ENCODE measurements around the gene SPTBN1. TPM values are rescaled to one million over a fixed set of nuclear protein-coding genes. Genes with fewer than 3 reads are reported as not detected.

SPTBN1 gene
- total RNA-seq, 1 experiment from 2014 or later = 326 TPM

- DNase-seq (ENCODE audit: low read depth, low spot score) = peak; percentile 34
- in situ Hi-C loops (cut with HindIII; ENCODE audit: low pct_unique_long_range_greater_than_20kb, low sequenced_read_pairs) = no loop called here
These were observed 1.3 kb downstream of the SPTBN1 start for GRCh38 chr2:54457323-54458023.

GRCh38 chr2:54459037-54459441 lies 2.9 kb downstream of the SPTBN1 start:
- DNase-seq (ENCODE audit: low read depth, low spot score) = peak; percentile 79
- in situ Hi-C loops (cut with HindIII; ENCODE audit: low pct_unique_long_range_greater_than_20kb, low sequenced_read_pairs) = no loop called here

DNA sequence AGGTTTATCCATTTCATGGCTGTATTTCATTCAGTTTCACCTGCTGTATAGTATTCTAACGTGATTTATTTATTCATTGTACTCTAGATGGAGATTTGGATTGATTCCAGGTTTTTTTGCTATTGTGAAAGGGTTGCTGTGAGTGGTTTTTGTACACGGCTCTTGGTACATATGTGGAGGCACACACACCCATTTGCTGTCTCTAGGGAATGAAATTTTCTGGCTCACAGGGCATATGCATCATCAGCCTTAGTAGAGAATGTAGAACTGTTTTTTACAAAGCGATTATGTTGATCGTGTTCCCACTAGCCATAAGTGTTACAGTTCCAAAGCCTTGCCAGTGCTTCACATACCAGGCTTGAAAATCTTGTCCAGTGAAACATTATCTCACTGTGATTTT lies 5.1 kb downstream of the SPTBN1 start:
- peak; percentile 53 for DNase-seq (ENCODE audit: low read depth, low spot score)
- in situ Hi-C loops (cut with HindIII; ENCODE audit: low pct_unique_long_range_greater_than_20kb, low sequenced_read_pairs) = no loop called here

GRCh38 chr2:54464341-54464740 lies 8.2 kb downstream of the SPTBN1 start:
- in situ Hi-C loops (cut with HindIII; ENCODE audit: low pct_unique_long_range_greater_than_20kb, low sequenced_read_pairs) = no loop called here

GRCh38 chr2:54465143-54465542 lies 9.0 kb downstream of the SPTBN1 start:
- in situ Hi-C loops (cut with HindIII; ENCODE audit: low pct_unique_long_range_greater_than_20kb, low sequenced_read_pairs) = no loop called here
- no peak for DNase-seq (ENCODE audit: low read depth, low spot score)

More at GRCh38 chr2:54464341-54464740, 8.2 kb downstream of the SPTBN1 start:
- DNase-seq (ENCODE audit: low read depth, low spot score) = no peak

- in situ Hi-C loops (cut with HindIII; ENCODE audit: low pct_unique_long_range_greater_than_20kb, low sequenced_read_pairs) = no loop called here
- no peak for DNase-seq (ENCODE audit: low read depth, low spot score)
These were observed 10.7 kb downstream of the SPTBN1 start for GRCh38 chr2:54466870-54467269.

DNA sequence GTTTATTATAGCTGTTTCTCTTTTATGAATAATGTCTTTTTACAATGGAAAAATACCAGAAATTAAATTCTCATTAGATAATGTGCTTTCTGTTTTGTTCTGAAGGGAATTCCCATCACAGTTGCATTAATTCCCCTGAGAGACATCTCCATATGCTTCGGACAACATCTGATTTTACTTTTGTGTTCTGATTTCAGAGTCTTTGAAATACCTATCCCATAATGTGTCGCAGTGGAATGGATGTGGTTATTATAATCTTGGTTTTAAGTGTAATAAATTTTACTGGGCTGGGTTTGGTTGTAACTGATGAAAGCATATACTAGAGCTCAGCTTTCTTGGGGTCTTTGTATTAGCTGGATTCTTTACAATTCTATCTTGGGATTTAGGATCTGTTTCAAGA lies 12.5 kb downstream of the SPTBN1 start:
- no peak for DNase-seq (ENCODE audit: low read depth, low spot score)
- in situ Hi-C loops (cut with HindIII; ENCODE audit: low pct_unique_long_range_greater_than_20kb, low sequenced_read_pairs) = no loop called here

DNA sequence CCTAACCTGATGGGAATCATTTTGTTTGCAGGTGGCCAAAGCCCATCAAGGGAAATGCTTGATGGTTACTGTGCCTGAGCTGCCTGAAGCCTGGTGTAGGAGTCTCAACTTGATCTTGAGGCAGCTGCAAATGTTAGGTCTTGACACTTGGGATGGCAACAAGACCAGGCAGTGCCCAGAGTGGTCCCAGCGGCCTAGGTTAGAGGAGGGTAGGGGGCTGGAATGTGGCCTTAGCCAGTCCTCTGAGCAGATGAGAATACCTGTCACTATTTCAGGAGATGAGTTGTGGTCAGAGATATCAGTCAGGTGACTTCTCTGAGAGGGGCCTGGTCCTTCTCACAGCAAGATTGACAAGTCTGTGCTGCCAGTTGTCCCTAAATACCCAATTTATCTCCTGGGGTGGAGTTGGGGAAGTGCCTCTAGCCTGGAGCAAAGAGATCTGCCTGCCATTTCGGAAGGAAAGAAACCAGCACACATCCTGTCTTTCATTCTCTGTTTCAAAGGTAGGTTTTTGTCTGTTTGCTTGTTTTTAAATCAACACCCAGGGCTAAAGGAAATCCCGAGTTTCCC lies 13.4 kb downstream of the SPTBN1 start:
- in situ Hi-C loops (cut with HindIII; ENCODE audit: low pct_unique_long_range_greater_than_20kb, low sequenced_read_pairs) = no loop called here
- DNase-seq (ENCODE audit: low read depth, low spot score) = peak; percentile 55

GRCh38 chr2:54470266-54470938 lies 14.3 kb downstream of the SPTBN1 start:
- in situ Hi-C loops (cut with HindIII; ENCODE audit: low pct_unique_long_range_greater_than_20kb, low sequenced_read_pairs) = no loop called here
- DNase-seq (ENCODE audit: low read depth, low spot score) = no peak

DNA sequence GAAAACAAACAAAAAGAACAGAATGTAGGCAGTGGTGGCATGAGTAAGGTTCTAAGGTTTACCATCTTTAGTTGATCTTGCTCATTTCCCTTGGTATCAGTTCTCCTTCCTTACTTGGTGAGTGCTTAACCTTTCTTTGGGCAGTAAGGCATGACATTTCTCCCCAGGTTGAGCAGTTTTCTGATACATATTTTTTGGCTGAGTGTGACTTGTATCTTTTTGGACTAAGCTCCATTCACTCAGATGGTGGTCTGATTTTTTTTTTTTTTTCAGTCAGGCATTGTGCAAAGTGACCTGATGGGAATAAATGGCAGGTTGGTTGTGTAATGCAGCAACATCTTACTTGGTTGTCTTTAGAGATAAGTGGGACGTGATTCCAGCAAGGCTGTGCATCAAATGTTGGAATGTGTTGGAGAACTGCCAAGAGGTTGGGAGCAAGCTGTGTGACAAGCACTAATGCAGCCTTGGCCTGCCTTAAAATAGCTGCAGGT lies 15.1 kb downstream of the SPTBN1 start:
- DNase-seq (ENCODE audit: low read depth, low spot score) = peak; percentile 57
- in situ Hi-C loops (cut with HindIII; ENCODE audit: low pct_unique_long_range_greater_than_20kb, low sequenced_read_pairs) = no loop called here

GRCh38 chr2:54473851-54474250 lies 17.7 kb downstream of the SPTBN1 start:
- no peak for DNase-seq (ENCODE audit: low read depth, low spot score)
- in situ Hi-C loops (cut with HindIII; ENCODE audit: low pct_unique_long_range_greater_than_20kb, low sequenced_read_pairs) = no loop called here

GRCh38 chr2:54475285-54475684 lies 19.2 kb downstream of the SPTBN1 start:
- in situ Hi-C loops (cut with HindIII; ENCODE audit: low pct_unique_long_range_greater_than_20kb, low sequenced_read_pairs) = no loop called here

GRCh38 chr2:54475919-54476318 lies 19.8 kb downstream of the SPTBN1 start:
- in situ Hi-C loops (cut with HindIII; ENCODE audit: low pct_unique_long_range_greater_than_20kb, low sequenced_read_pairs) = no loop called here
- no peak for DNase-seq (ENCODE audit: low read depth, low spot score)

More at GRCh38 chr2:54475285-54475684, 19.2 kb downstream of the SPTBN1 start:
- no peak for DNase-seq (ENCODE audit: low read depth, low spot score)

DNA sequence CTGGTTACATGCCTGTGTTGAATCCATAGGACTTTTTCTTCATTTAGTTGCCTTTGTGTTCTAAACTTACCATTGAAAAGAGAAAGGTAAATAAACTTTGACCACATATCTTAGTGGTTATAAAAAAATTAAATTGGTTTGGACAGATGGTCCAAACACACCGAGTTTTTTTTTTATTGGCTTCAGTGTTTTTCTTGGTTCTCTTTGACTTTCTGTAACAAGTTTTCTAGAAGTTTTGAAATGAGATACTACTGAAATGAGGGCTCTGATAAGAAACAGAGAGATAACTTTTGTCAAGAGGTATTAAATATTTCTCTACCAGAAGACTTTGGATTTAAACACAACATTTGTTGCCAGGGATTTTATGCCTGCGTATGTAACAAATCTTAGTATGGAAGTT lies 20.7 kb downstream of the SPTBN1 start:
- in situ Hi-C loops (cut with HindIII; ENCODE audit: low pct_unique_long_range_greater_than_20kb, low sequenced_read_pairs) = no loop called here

DNA sequence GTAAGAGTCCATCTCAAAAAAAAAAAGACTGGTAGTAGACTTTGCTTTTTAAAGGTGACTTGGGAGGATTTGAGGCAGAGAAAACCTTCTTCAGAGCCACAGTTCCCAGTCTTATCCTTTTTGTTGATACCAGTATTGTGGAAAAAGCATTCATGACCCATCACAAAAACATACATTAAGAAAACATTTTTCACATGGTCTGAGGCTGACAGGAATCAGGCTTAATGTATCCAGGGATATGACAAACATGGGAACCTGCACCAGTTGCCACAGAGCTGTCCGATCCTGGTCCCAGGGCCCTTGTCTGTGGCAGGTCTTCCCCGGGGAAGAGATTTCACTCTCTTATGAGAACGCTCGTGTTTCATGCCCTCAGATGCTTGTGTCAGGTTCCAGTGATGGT lies 21.8 kb downstream of the SPTBN1 start:
- in situ Hi-C loops (cut with HindIII; ENCODE audit: low pct_unique_long_range_greater_than_20kb, low sequenced_read_pairs) = no loop called here

More for the DNA sequence above, 20.7 kb downstream of the SPTBN1 start:
- no peak for DNase-seq (ENCODE audit: low read depth, low spot score)

GRCh38 chr2:54478899-54479298 lies 22.8 kb downstream of the SPTBN1 start:
- in situ Hi-C loops (cut with HindIII; ENCODE audit: low pct_unique_long_range_greater_than_20kb, low sequenced_read_pairs) = no loop called here
- DNase-seq (ENCODE audit: low read depth, low spot score) = no peak

More for the DNA sequence above, 21.8 kb downstream of the SPTBN1 start:
- DNase-seq (ENCODE audit: low read depth, low spot score) = no peak

DNA sequence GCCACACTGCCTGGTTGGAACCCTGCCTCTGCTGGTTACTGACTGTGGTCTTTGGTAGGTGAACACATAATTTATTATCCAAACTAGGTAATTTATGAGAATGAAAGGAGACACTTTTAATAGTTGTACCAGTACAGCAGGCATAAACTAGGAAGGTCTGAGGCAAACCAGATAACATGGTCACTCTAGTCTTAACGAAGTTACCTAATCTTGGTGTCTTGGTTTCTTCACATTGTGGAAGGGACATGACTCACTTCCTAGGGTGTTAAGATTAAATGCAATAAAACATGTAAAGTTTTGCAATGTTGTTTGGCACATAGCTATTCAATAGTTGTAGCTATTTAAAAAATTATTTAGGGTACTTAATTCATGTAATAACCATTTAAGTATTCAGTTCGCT lies 23.3 kb downstream of the SPTBN1 start:
- in situ Hi-C loops (cut with HindIII; ENCODE audit: low pct_unique_long_range_greater_than_20kb, low sequenced_read_pairs) = no loop called here
- no peak for DNase-seq (ENCODE audit: low read depth, low spot score)

GRCh38 chr2:54480025-54480424 lies 23.9 kb downstream of the SPTBN1 start:
- no peak for DNase-seq (ENCODE audit: low read depth, low spot score)
- in situ Hi-C loops (cut with HindIII; ENCODE audit: low pct_unique_long_range_greater_than_20kb, low sequenced_read_pairs) = no loop called here

DNA sequence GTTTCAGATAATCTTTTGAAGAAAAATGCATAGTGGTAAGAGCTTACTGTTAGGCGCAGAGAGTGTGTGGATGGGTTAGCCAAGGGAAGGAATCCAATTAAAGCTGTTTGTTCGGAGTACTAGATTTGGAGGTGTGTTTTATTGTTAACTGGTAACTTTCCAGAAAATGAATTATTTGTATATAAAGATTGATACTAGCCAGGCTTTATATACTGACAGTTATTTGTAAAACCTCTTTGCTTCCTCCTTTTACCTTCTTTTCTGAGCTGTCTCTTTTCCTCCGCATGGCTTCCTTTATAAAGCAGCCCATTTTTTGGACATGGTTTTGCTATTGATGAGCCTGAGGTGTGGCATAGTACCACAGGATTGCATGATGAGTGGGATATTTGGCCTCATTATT lies 25.6 kb downstream of the SPTBN1 start:
- no peak for DNase-seq (ENCODE audit: low read depth, low spot score)
- in situ Hi-C loops (cut with HindIII; ENCODE audit: low pct_unique_long_range_greater_than_20kb, low sequenced_read_pairs) = no loop called here

Data from SK-MEL-5 (cell line).